RCC 7860 (cell line): Measurements from ENCODE around the gene GMPS.

Source experiments
- DNase-seq: peaks from one replicate; pipeline ENCODE4 v3.0.0-alpha.2; 2015; ENCODE audit warnings: low spot score
- FAIRE-seq: peaks from 2 replicates; lab custom pipeline; 2012; peaks lifted over from hg19 to GRCh38; lab: Jason Lieb, UNC

GMPS gene

GRCh38 chr3:155989536-155989935 is 119.1 kb downstream of the GMPS start:
- FAIRE-seq (no peak), DNase-seq (no peak)

GRCh38 chr3:155991212-155991611 is 120.8 kb downstream of the GMPS start:
- FAIRE-seq (no peak), DNase-seq (no peak)

DNA sequence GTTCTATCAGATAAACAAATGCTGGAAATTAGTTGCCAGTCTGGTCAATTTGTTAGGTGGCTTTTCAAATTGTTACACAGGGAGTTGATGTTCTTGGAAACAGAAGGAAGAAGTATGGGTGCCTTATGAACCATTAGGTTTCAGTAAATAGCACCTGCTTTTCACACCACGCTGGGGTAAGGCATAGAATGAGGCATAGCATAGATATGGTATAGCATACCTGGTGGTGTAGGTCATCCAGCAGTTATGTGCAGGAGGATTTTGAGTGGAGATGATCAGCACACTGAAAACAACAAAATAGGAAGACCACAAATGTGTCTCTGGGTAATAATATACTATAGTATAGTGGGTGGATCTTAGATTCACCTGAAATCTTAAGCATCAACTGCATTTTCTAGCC is 121.4 kb downstream of the GMPS start:
- DNase-seq (no peak), FAIRE-seq (no peak)
